ENCODE data around the gene DNM1L. TPM values are rescaled to one million over a fixed set of nuclear protein-coding genes. Genes with fewer than 3 reads are reported as not detected.
A peak's percentile ranks its signal among the peaks of the same experiment; 100 is the strongest.

The DNM1L gene
- total and polyA plus RNA-seq, 9 of the 15 experiments (the other 6 are each of a cell fraction or from before 2014, with no cell fraction given) = 24.1 to 82.8 (median 61.5) TPM

GRCh38 chr12:32679091-32679919 is at the start of gene DNM1L (continued):
- TF ChIP-seq, protein P1, sequence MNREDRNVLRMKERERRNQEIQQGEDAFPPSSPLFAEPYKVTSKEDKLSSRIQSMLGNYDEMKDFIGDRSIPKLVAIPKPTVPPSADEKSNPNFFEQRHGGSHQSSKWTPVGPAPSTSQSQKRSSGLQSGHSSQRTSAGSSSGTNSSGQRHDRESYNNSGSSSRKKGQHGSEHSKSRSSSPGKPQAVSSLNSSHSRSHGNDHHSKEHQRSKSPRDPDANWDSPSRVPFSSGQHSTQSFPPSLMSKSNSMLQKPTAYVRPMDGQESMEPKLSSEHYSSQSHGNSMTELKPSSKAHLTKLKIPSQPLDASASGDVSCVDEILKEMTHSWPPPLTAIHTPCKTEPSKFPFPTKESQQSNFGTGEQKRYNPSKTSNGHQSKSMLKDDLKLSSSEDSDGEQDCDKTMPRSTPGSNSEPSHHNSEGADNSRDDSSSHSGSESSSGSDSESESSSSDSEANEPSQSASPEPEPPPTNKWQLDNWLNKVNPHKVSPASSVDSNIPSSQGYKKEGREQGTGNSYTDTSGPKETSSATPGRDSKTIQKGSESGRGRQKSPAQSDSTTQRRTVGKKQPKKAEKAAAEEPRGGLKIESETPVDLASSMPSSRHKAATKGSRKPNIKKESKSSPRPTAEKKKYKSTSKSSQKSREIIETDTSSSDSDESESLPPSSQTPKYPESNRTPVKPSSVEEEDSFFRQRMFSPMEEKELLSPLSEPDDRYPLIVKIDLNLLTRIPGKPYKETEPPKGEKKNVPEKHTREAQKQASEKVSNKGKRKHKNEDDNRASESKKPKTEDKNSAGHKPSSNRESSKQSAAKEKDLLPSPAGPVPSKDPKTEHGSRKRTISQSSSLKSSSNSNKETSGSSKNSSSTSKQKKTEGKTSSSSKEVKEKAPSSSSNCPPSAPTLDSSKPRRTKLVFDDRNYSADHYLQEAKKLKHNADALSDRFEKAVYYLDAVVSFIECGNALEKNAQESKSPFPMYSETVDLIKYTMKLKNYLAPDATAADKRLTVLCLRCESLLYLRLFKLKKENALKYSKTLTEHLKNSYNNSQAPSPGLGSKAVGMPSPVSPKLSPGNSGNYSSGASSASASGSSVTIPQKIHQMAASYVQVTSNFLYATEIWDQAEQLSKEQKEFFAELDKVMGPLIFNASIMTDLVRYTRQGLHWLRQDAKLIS (CRISPR knock-in tag; IDR thresholded peaks at IDR 0.05) = no peak
- TF ChIP-seq NELFE (IDR thresholded peaks at IDR 0.05; ENCODE audit: insufficient read depth, insufficient read length) = no peak
- TF ChIP-seq BHLHE40 (IDR thresholded peaks at IDR 0.05; ENCODE audit: low read length) = peak; percentile 4; the same call in 1 of the 2 replicates
- no peak for TF ChIP-seq ATF1 (CRISPR knock-in tag; IDR thresholded peaks at IDR 0.05)
- peak; percentile 72 for TF ChIP-seq ATF1 (tag; IDR thresholded peaks at IDR 0.05)
- peak; percentile 94 to 95 for TF ChIP-seq NRF1 (conservative IDR thresholded peaks at IDR 0.05 in 1 of 2, IDR thresholded peaks at IDR 0.05 in 1 of 2)
- TF ChIP-seq PPARD (CRISPR knock-in tag; IDR thresholded peaks at IDR 0.05) = no peak
- peak in 1 of 2 experiments; percentile 73; a peak in 1 of 4 replicates for TF ChIP-seq SIN3A (IDR thresholded peaks at IDR 0.05; ENCODE audit: borderline replicate concordance in 2 of 2, control insufficient read depth in 1 of 2, low read depth in 2 of 2, low read length in 2 of 2)
- no peak for TF ChIP-seq ZNF584 (CRISPR knock-in tag; IDR thresholded peaks at IDR 0.05; ENCODE audit: low read depth)
- TF ChIP-seq HNRNPLL (IDR thresholded peaks at IDR 0.05; ENCODE audit: low read depth, low read length, poor library complexity, severe bottlenecking) = peak; percentile 57
- peak; percentile 71 for TF ChIP-seq PCBP1 (IDR thresholded peaks at IDR 0.05; ENCODE audit: low read depth, low read length, poor library complexity, severe bottlenecking)
- TF ChIP-seq CAMTA2 (CRISPR knock-in tag; conservative IDR thresholded peaks at IDR 0.05) = no peak
- TF ChIP-seq FOXO4 (CRISPR knock-in tag; IDR thresholded peaks at IDR 0.05) = no peak
- TF ChIP-seq POLR2B (IDR thresholded peaks at IDR 0.05; ENCODE audit: low read depth, partially characterized antibody) = peak; percentile 81
- TF ChIP-seq HMGXB4 (CRISPR knock-in tag; IDR thresholded peaks at IDR 0.05) = 0 out of 2 replicates have a peak, but pooled peaks have one; percentile 52
- peak; percentile 51; the same call in 1 of the 2 replicates for TF ChIP-seq TFAP4 (CRISPR knock-in tag; IDR thresholded peaks at IDR 0.05; ENCODE audit: borderline replicate concordance)
